DMS53 treated with DMSO at 0.1 percent for 48 hours (cell line): Measurements from ENCODE around the gene GSTP1.
"Not testable (repeated sequence)": the region's sequence is repeated elsewhere in the genome, so short reads cannot be mapped to it uniquely, and the experiment has no call there.

Source experiments
- DNase-seq: peaks from one replicate; lab custom pipeline; 2025; ENCODE audit not compliant: unreplicated experiment; lab: John Stamatoyannopoulos, UW

GSTP1 gene

DNA sequence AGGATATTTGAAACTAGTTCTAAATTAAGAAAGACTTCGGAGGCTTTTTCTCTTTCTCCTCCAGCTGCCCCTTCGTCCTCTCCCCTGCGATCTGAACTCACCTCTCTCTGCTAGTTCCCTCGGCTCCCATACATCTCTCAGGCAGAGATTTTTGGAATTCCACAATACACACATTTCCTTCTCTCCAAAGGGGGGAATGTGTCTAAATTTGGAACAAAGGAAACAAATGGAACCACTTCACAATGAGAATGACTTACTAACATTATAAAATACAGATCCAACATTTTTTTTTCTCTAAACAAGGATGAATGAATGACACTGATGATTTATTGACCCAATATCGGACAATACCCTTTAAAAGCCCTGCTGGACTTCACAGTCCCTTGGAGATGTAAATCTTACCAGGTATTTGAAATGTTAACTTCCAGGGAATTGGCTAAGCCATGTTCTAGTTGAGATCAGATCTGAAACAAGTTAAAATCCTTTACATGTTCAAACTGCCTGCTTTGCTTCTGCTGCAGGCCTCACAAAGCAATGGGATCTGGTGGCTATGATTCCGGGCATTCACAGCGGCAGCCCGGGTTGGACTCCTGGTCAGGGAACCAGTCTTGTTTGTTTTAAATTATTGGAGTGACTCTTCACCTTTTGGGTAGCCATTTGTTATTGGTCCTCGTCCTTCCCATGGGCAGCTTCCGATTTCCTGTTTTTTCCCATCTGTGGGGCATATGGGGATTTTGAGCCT, 20.5 kb upstream of the GSTP1 start:
- peak; percentile 44 for DNase-seq

DNA sequence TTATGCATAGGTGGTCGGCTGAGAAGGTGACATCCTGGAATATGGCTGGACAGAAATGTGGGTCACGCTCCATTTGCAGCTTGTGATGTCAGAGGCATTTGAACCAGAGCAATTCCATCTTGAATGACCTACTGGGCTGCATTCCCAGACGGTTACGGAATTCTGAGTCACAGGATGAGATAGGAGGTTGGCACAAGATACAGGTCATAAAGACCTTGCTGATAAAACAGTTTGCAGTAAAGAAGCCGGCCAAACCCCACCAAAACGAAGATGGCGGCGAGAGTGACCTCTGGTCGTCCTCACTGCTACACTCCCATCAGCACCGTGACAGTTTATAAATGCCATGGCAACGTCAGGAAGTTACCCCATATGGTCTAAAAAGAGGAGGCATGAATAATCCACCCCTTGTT, 19.9 kb upstream of the GSTP1 start:
- DNase-seq: peak; percentile 44

GRCh38 chr11:67564230-67564629, 19.4 kb upstream of the GSTP1 start:
- DNase-seq: no peak

GRCh38 chr11:67571443-67571842, 12.2 kb upstream of the GSTP1 start:
- DNase-seq: no peak

DNA sequence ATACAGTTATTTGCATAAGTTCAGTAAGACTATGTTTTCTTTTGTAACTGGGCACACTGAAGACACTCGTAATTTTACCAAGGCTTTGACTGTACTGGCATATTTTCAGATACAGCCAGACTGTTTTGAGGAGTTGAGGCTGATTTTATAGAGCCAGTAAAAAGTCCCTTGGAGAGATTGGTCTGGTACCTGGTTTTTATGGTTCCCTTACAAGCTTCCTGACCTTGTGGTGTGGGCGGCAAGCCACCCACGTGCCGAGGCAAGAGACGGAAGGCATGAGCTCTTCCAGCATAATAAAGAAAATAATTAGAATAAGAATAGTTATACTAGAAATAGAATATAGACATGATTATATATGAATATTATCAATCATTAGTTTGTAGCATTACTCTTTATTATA, 11.3 kb upstream of the GSTP1 start:
- no peak for DNase-seq

- peak; percentile 84 for DNase-seq
Observed at GRCh38 chr11:67572747-67573419, 10.7 kb upstream of the GSTP1 start.

DNA sequence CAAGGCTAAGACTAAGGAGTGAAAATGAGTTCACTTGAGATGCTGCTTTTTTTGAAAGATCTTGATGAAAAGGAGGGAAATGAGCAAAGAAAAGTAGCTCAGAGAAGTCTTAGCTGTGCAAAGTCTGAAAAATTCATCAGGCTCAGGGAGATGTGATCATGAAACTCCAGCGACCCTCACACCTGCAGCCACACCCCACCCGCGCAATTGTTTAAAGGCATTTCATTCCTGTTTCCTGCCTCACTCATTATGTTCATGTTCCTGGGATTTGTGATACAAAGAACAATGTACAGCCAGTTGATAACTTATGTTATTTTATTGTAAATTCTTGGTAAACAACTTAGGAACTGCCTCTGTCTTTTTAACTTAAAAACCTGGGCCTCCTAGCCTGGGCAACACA, 8.7 kb upstream of the GSTP1 start:
- no peak for DNase-seq

GRCh38 chr11:67576735-67577475, 6.7 kb upstream of the GSTP1 start:
- DNase-seq: no peak

- DNase-seq: no peak
Observed at GRCh38 chr11:67577951-67578350, 5.7 kb upstream of the GSTP1 start.

DNA sequence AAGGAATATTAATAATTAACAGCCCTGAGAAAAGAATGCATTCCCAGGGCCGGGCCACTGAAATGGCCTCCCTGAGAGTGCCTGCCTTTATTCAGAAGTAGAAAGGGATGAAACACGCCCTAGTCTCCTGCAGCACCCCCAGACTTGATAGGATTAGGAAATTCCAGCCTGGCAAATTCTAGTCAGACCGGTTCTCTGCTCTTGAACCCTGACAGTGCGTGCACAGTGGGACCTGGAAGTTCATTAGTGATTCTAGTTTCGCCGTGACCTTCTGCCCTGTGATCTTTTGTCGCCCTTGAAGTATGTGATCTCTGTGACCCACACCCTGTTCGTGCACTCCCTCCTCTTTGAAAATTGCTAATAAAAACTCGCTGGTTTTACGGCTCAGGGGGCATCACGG, 2.1 kb upstream of the GSTP1 start:
- DNase-seq: peak; percentile 92

GRCh38 chr11:67582011-67582410, 1.6 kb upstream of the GSTP1 start:
- DNase-seq: peak; percentile 61

DNA sequence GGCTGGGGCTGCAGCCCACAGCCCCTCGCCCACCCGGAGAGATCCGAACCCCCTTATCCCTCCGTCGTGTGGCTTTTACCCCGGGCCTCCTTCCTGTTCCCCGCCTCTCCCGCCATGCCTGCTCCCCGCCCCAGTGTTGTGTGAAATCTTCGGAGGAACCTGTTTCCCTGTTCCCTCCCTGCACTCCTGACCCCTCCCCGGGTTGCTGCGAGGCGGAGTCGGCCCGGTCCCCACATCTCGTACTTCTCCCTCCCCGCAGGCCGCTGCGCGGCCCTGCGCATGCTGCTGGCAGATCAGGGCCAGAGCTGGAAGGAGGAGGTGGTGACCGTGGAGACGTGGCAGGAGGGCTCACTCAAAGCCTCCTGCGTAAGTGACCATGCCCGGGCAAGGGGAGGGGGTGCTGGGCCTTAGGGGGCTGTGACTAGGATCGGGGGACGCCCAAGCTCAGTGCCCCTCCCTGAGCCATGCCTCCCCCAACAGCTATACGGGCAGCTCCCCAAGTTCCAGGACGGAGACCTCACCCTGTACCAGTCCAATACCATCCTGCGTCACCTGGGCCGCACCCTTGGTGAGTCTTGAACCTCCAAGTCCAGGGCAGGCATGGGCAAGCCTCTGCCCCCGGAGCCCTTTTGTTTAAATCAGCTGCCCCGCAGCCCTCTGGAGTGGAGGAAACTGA, 731 bp downstream of the GSTP1 start:
- peak; percentile 29 for DNase-seq

DNA sequence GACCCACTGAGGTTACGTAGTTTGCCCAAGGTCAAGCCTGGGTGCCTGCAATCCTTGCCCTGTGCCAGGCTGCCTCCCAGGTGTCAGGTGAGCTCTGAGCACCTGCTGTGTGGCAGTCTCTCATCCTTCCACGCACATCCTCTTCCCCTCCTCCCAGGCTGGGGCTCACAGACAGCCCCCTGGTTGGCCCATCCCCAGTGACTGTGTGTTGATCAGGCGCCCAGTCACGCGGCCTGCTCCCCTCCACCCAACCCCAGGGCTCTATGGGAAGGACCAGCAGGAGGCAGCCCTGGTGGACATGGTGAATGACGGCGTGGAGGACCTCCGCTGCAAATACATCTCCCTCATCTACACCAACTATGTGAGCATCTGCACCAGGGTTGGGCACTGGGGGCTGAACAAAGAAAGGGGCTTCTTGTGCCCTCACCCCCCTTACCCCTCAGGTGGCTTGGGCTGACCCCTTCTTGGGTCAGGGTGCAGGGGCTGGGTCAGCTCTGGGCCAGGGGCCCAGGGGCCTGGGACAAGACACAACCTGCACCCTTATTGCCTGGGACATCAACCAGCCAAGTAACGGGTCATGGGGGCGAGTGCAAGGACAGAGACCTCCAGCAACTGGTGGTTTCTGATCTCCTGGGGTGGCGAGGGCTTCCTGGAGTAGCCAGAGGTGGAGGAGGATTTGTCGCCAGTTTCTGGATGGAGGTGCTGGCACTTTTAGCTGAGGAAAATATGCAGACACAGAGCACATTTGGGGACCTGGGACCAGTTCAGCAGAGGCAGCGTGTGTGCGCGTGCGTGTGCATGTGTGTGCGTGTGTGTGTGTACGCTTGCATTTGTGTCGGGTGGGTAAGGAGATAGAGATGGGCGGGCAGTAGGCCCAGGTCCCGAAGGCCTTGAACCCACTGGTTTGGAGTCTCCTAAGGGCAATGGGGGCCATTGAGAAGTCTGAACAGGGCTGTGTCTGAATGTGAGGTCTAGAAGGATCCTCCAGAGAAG, 1.6 kb downstream of the GSTP1 start:
- no peak for DNase-seq

DNA sequence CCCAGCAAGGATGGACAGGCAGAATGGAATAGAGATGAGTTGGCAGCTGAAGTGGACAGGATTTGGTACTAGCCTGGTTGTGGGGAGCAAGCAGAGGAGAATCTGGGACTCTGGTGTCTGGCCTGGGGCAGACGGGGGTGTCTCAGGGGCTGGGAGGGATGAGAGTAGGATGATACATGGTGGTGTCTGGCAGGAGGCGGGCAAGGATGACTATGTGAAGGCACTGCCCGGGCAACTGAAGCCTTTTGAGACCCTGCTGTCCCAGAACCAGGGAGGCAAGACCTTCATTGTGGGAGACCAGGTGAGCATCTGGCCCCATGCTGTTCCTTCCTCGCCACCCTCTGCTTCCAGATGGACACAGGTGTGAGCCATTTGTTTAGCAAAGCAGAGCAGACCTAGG, 2.3 kb downstream of the GSTP1 start:
- DNase-seq: no peak

- DNase-seq: no peak
Observed at GRCh38 chr11:67586568-67587250, 3.1 kb downstream of the GSTP1 start.

DNA sequence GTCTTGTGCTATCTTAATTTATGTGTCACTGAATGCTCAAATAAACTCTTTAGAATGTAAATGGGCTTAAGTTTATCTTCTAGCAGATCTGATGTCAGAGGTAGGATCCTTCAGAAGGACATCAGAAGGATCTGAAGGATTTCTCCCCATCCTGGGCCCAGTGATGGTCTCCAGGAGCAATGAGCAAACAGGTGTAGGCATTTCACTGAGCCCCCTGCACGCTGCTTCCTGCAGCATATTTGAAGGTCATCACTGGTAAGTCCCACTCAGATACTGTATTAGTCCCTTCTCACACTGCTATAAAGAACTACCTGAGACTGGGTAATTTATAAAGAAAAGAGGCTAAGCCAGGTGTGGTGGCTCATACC, 4.5 kb downstream of the GSTP1 start:
- no peak for DNase-seq

- DNase-seq: not testable (repeated sequence)
Observed at GRCh38 chr11:67588899-67589415, 5.3 kb downstream of the GSTP1 start.

DNA sequence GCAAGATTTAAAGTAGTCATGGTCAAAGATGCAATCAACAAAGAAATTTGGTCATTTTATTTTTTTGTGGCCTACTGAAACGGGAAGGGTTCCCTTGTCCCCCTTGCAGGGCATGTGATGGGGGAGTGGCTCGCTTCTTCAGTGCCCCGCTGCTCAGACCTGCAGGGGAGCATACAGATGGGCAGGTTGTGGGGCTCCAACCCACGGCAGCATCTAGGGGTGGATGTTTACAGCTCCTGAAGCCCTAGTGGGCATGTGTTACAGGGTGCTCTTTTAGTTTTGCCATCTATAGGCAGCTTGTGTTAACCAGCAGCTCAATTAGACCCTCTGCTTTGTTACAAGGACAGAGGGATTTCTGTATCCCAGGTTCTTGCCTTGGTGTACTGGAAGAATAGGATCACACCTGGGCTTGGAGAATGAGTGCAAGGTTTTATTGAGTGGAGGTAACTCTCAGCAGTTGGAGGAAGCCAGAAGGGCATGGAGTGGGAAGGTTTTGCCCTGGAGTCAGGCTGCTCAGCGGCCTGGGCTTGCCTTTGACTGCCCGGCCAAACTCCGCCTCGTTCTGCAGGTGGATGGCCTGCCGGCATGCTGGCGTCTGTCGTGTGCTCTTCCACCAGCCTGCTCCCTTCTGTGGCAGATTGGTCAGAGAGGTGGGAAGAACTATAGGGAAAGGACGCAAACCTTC, 9.4 kb downstream of the GSTP1 start:
- no peak for DNase-seq

- no peak for DNase-seq
Observed at GRCh38 chr11:67593565-67593905, 9.9 kb downstream of the GSTP1 start.
